Measurements from ENCODE around the gene PRRG1.

DNA sequence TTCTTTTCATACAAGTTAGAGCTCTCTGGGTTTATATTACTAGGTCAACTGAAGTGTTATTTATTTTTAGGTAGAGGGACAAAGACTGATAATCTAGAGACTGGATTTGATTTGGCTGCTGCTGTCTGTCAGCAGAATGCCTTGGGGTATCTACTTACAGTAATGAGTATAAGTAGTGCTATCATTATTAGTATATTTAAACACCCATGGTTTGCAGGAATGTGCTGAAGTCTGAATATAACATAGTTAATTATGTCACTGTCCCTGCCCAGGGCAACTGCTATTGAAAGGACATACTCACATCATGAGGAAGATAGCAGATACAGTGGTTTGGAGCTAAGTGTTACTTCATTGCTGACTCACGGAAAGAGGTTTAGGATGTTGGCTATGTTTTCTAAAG lies 76.2 kb downstream of the PRRG1 start:
- TF ChIP-seq, protein P1, sequence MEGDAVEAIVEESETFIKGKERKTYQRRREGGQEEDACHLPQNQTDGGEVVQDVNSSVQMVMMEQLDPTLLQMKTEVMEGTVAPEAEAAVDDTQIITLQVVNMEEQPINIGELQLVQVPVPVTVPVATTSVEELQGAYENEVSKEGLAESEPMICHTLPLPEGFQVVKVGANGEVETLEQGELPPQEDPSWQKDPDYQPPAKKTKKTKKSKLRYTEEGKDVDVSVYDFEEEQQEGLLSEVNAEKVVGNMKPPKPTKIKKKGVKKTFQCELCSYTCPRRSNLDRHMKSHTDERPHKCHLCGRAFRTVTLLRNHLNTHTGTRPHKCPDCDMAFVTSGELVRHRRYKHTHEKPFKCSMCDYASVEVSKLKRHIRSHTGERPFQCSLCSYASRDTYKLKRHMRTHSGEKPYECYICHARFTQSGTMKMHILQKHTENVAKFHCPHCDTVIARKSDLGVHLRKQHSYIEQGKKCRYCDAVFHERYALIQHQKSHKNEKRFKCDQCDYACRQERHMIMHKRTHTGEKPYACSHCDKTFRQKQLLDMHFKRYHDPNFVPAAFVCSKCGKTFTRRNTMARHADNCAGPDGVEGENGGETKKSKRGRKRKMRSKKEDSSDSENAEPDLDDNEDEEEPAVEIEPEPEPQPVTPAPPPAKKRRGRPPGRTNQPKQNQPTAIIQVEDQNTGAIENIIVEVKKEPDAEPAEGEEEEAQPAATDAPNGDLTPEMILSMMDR (IDR thresholded peaks at IDR 0.05): no peak
- TF ChIP-seq POLR2AphosphoS5 (IDR thresholded peaks at IDR 0.05): no peak

Data from prostate gland (tissue), 2 donors.